Bronchial epithelial cell (primary cell): ENCODE results near the gene PAX2. TPM values are rescaled to one million over a fixed set of nuclear protein-coding genes. Genes with fewer than 3 reads are reported as not detected.

Experiments used
- DNase-seq: peaks from one replicate; pipeline ENCODE4 v3.0.0-alpha.2; 2010; ENCODE audit warnings: low read depth
- FAIRE-seq: peaks from 2 replicates; lab custom pipeline; 2011; peaks lifted over from hg19 to GRCh38; lab: Jason Lieb, UNC
- H3K27me3 ChIP-seq: 2 replicates; pipeline ENCODE4 v1.5.1; 2011; ENCODE audit warnings: low read length; ENCODE audit not compliant: control insufficient read depth, insufficient read depth
- H3K36me3 ChIP-seq: 2 replicates; pipeline ENCODE4 v1.5.1; 2011; ENCODE audit warnings: low read length; ENCODE audit not compliant: control insufficient read depth, insufficient read depth
- H3K4me3 ChIP-seq: 2 replicates; pipeline ENCODE4 v1.5.1; 2011; ENCODE audit warnings: mild to moderate bottlenecking, low read depth, low read length, control low read depth
- total RNA-seq: library from RNA; depleted of rRNA; stranded (reverse); fragments of >200 nt; gene quantifications from 2 replicates; pipeline ENCODE4 v1.2.1, GENCODE V29; 2014
- TF ChIP-seq, protein P1 (sequence below): IDR thresholded peaks from 2 replicates; pipeline ENCODE4 v1.5.1; 2011; ENCODE audit warnings: mild to moderate bottlenecking, moderate library complexity, low read length, control low read depth, inconsistent platforms; ENCODE audit not compliant: insufficient read depth, severe bottlenecking

PAX2 gene
- total RNA-seq, 1 donor from 2014 or later: not detected

DNA sequence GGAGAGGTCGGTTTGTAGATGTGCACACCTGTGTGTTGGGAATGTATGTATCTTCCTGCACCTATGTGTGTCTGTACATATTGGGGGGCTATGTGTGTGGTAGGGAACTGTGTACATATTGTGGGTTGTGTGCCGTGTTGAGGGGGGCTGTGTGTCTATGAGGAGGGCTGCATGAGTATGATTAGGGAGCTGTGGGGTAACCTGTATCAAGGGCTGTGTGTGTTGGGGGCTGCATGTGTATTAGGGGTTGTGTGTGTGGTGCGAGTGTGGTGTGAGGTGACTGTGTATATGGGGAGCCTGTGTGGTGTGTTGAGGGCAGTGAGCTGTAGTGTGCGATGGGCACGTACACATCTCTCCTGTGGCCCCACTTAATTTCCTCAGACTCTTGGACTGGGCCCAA lies 22.2 kb upstream of the PAX2 start:
- H3K27me3 ChIP-seq: peaks cover 43% of the 10 kb centered on the region
- H3K4me3 ChIP-seq: no peak overlapping the region
- TF ChIP-seq, protein P1, sequence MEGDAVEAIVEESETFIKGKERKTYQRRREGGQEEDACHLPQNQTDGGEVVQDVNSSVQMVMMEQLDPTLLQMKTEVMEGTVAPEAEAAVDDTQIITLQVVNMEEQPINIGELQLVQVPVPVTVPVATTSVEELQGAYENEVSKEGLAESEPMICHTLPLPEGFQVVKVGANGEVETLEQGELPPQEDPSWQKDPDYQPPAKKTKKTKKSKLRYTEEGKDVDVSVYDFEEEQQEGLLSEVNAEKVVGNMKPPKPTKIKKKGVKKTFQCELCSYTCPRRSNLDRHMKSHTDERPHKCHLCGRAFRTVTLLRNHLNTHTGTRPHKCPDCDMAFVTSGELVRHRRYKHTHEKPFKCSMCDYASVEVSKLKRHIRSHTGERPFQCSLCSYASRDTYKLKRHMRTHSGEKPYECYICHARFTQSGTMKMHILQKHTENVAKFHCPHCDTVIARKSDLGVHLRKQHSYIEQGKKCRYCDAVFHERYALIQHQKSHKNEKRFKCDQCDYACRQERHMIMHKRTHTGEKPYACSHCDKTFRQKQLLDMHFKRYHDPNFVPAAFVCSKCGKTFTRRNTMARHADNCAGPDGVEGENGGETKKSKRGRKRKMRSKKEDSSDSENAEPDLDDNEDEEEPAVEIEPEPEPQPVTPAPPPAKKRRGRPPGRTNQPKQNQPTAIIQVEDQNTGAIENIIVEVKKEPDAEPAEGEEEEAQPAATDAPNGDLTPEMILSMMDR: no peak
- H3K36me3 ChIP-seq: no peaks in the 10 kb centered on the region
- FAIRE-seq (no peak), DNase-seq (no peak)

DNA sequence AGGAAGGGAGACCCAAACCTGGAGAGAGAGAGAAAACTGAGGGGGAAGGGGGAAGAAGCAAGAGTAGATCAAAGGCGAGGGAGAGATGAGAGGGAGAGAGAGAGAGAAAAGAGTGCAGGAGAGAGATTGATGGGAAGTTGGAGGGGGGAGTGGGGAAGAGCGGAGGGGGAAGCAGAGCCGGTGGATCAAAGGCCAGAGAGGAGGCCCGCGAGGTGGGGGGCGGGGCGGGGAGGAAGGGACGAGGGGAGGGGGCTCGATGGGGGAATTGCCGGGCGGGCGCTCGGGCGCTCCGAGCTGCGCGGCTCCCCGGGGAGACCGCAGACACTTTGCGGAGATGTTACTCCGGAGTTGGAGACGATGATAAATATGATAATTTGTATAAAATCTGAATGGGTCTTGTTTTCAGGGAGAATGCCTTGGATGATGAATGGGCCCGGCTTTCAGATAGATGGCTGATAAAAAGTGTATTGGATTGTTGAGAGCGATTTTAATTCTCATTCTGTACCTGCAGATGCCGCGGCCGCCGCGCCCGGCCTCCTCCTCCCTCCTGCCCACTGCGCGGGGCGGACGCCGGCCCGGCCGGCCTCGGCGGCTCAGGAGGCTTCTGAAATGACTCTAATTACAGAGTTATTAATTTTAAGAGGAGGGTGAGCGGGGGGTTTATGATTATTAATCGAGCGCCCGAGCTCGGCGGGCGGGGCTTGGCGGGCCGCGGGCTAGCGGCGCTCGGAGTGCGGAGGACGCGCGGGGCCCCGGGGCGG lies 21.4 kb upstream of the PAX2 start:
- Histone ChIP-seq H3K27me3 (peaks cover 48% of the 10 kb centered on the region), H3K36me3 (no peaks in the 10 kb centered on the region), H3K4me3 (no peak overlapping the region)
- TF ChIP-seq, protein P1: no peak
- DNase-seq: no peak
- FAIRE-seq: no peak

DNA sequence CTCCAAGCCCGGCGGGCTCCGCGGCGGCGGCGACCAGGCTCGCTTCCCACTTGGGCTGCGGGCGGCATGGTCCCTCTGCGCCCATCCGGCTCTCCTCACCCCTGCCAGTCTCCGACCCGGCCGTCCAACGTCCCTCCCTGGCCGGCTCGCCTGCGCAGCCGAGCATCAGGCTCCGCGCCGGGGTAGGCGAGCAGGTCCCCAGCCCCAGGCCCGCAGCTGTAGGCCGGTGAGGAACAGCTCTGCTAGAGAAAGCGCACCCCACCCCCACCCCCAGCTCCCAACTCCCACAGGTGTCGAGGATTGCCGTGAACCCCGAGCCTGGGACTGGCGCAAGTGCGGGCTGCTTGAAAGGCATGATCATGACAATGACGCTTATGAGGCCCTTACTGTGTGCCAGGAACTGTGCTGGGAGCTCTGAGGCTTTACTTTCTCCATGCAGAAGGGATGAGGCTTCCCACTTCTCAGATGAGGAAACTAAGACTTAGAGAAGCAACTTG lies 20.8 kb upstream of the PAX2 start:
- TF ChIP-seq, protein P1: no peak
- H3K27me3 ChIP-seq: peaks cover 51% of the 10 kb centered on the region
- no peak overlapping the region for H3K4me3 ChIP-seq
- H3K36me3 ChIP-seq: no peaks in the 10 kb centered on the region
- DNase-seq (no peak), FAIRE-seq (no peak)

DNA sequence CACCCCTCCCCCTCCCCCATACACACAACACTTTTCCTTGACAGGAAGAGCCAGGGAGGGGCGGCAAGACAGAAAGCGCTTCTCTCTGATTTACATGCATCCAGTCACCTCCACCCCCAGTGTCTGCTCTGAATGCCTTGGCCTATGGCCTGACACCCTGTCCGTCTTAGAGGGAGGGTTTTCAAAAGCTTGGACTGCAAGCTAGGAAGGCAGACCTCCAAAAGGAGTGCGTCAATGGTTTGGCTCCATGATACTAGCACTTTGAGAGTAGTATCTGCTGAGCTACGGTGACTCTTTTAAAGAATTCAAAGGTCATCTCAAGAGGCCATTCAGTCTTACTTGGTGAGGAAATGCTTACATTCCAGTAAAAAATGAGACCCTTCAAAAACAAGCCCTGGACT lies 20.3 kb upstream of the PAX2 start:
- FAIRE-seq: no peak
- TF ChIP-seq, protein P1: no peak
- Histone ChIP-seq H3K27me3 (peaks cover 55% of the 10 kb centered on the region), H3K36me3 (no peaks in the 10 kb centered on the region), H3K4me3 (no peak overlapping the region)
- no peak for DNase-seq

DNA sequence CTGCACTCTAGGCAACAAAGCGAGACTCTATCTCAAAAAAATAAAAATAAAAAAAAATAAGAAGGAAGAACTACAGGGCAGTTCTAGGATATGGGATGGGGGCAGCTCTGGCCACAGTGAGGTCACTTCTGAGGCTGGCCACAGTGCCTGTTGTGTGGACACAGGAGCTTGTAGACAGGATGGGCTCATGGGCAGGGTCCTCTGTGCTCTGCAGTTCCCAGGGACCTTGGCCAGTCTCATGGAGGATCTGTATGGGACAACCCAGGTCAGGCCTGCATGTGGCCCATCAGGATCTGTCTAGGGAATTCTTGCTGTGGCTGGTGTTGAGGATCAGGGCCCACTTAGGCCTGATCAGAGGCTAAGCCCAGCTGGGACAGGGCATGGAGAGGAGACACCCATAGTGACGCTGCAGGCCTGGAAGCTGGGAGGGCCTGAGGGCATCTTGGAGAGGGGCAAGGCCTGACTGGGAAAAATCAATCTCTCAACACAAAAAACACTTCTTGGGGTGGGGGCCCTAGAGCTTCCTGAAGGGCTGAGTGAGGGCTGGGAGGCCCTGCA lies 19.4 kb upstream of the PAX2 start:
- Histone ChIP-seq H3K36me3 (no peaks in the 10 kb centered on the region), H3K27me3 (peaks cover 60% of the 10 kb centered on the region), H3K4me3 (no peak overlapping the region)
- DNase-seq (no peak), FAIRE-seq (no peak)
- TF ChIP-seq, protein P1: no peak
